D721Med (cell line): ENCODE results near the gene GRIA4.

ENCODE experiments used
- DNase-seq: peaks from one replicate; pipeline ENCODE4 v3.0.0; 2011; ENCODE audit warnings: low spot score; ENCODE audit not compliant: insufficient read length
- FAIRE-seq: peaks from 2 replicates; lab custom pipeline; 2011; peaks lifted over from hg19 to GRCh38; lab: Jason Lieb, UNC
- CTCF ChIP-seq: IDR thresholded peaks from 2 replicates; pipeline ENCODE4 v1.5.1; 2012; ENCODE audit warnings: mild to moderate bottlenecking, control low read depth; ENCODE audit not compliant: insufficient read depth; ENCODE audit errors: missing control alignments

The GRIA4 gene

GRCh38 chr11:105854269-105854668, 244.4 kb downstream of the GRIA4 start:
- no peak for DNase-seq
- no peak for FAIRE-seq
- TF ChIP-seq CTCF = no peak

GRCh38 chr11:105856954-105857353, 247.1 kb downstream of the GRIA4 start:
- FAIRE-seq = no peak
- no peak for DNase-seq
- no peak for TF ChIP-seq CTCF

- FAIRE-seq = no peak
- no peak for TF ChIP-seq CTCF
- no peak for DNase-seq
These were observed 247.9 kb downstream of the GRIA4 start for GRCh38 chr11:105857728-105858127.

GRCh38 chr11:105858841-105859240, 249.0 kb downstream of the GRIA4 start:
- DNase-seq (no peak), FAIRE-seq (no peak)
- TF ChIP-seq CTCF = no peak

- DNase-seq (no peak), FAIRE-seq (no peak)
- no peak for TF ChIP-seq CTCF
These were observed 250.2 kb downstream of the GRIA4 start for GRCh38 chr11:105860105-105860504.

GRCh38 chr11:105861225-105861624, 251.4 kb downstream of the GRIA4 start:
- FAIRE-seq (no peak), DNase-seq (no peak)
- TF ChIP-seq CTCF = peak; percentile 27

GRCh38 chr11:105862736-105863367, 253.0 kb downstream of the GRIA4 start:
- DNase-seq (no peak), FAIRE-seq (peak; percentile 25)
- peak; percentile 69 for TF ChIP-seq CTCF
